Measurements from ENCODE around the gene PEX16. TPM values are rescaled to one million over a fixed set of nuclear protein-coding genes. Genes with fewer than 3 reads are reported as not detected.
A peak's percentile ranks its signal among the peaks of the same experiment; 100 is the strongest.
"Not testable (repeated sequence)": the region's sequence is repeated elsewhere in the genome, so short reads cannot be mapped to it uniquely, and the experiment has no call there.

PEX16 gene
- total RNA-seq, 1 experiment from 2014 or later, result 35.8 TPM

GRCh38 chr11:45901626-45902025 lies 16.1 kb downstream of the PEX16 start:
- BruUV-seq (replicated peaks), result TSS peak; percentile 39
- no peaks in the 10 kb centered on the region for H4K20me1 ChIP-seq (ENCODE audit: insufficient read depth)
- H2AFZ ChIP-seq, result no peak overlapping the region
- peaks cover 7% of the 10 kb centered on the region; the same call in 1 of the 2 replicates for H3F3A ChIP-seq (ENCODE audit: insufficient read depth, low read depth)
- intact Hi-C loops (cut with micrococcal nuclease; ENCODE audit: unreplicated experiment), result no loop called here
- H3K9me2 ChIP-seq (ENCODE audit: insufficient read depth), result no peaks in the 10 kb centered on the region
- no peaks in the 10 kb centered on the region for H3K9me3 ChIP-seq (ENCODE audit: insufficient read depth, low read depth)
- H3K4me3 ChIP-seq, result no peak overlapping the region
- H3K4me2 ChIP-seq, result no peak overlapping the region
- H3K27me3 ChIP-seq (ENCODE audit: insufficient read depth, low read depth), result no peaks in the 10 kb centered on the region
- H3K79me2 ChIP-seq (ENCODE audit: low read depth), result no peaks in the 10 kb centered on the region
- DNase-seq, result no peak
- TF ChIP-seq, protein P1, sequence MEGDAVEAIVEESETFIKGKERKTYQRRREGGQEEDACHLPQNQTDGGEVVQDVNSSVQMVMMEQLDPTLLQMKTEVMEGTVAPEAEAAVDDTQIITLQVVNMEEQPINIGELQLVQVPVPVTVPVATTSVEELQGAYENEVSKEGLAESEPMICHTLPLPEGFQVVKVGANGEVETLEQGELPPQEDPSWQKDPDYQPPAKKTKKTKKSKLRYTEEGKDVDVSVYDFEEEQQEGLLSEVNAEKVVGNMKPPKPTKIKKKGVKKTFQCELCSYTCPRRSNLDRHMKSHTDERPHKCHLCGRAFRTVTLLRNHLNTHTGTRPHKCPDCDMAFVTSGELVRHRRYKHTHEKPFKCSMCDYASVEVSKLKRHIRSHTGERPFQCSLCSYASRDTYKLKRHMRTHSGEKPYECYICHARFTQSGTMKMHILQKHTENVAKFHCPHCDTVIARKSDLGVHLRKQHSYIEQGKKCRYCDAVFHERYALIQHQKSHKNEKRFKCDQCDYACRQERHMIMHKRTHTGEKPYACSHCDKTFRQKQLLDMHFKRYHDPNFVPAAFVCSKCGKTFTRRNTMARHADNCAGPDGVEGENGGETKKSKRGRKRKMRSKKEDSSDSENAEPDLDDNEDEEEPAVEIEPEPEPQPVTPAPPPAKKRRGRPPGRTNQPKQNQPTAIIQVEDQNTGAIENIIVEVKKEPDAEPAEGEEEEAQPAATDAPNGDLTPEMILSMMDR (conservative IDR thresholded peaks at IDR 0.05), result no peak
- TF ChIP-seq EZH2 (IDR thresholded peaks at IDR 0.05; ENCODE audit: low read depth), result no peak
- no peaks in the 10 kb centered on the region for H3K36me3 ChIP-seq (ENCODE audit: low read depth)
- peaks cover 13% of the 10 kb centered on the region for H3K4me1 ChIP-seq (replicated peaks; ENCODE audit: insufficient read depth)
- no peak overlapping the region for H3K27ac ChIP-seq
- CTCF ChIA-PET, result no interaction called here
- POLR2A ChIA-PET (ENCODE audit: unreplicated experiment), result no interaction called here

GRCh38 chr11:45900916-45901617 lies 16.6 kb downstream of the PEX16 start:
- no peak overlapping the region for H2AFZ ChIP-seq
- ChIA-PET CTCF (interaction anchor here (0.9 kb wide), 1 partner anchor 468 kb away, joined by 3 read pairs; no protein-coding TSS in a partner anchor), POLR2A (ENCODE audit: unreplicated experiment) (no interaction called here)
- peaks cover 7% of the 10 kb centered on the region; the same call in 1 of the 2 replicates for H3F3A ChIP-seq (ENCODE audit: insufficient read depth, low read depth)
- peak overlapping the region; percentile 60; the same call in 1 of the 2 replicates for H3K4me3 ChIP-seq
- no peaks in the 10 kb centered on the region for H3K36me3 ChIP-seq (ENCODE audit: low read depth)
- no peak for DNase-seq
- H3K4me2 ChIP-seq, result peak overlapping the region; percentile 87
- no peaks in the 10 kb centered on the region for H3K9me3 ChIP-seq (ENCODE audit: insufficient read depth, low read depth)
- TF ChIP-seq EZH2 (IDR thresholded peaks at IDR 0.05; ENCODE audit: low read depth), result no peak
- TF ChIP-seq, protein P1 (conservative IDR thresholded peaks at IDR 0.05), result no peak
- no peaks in the 10 kb centered on the region for H3K9me2 ChIP-seq (ENCODE audit: insufficient read depth)
- H3K4me1 ChIP-seq (replicated peaks; ENCODE audit: insufficient read depth), result peaks cover 13% of the 10 kb centered on the region
- no peaks in the 10 kb centered on the region for H3K27me3 ChIP-seq (ENCODE audit: insufficient read depth, low read depth)
- H4K20me1 ChIP-seq (ENCODE audit: insufficient read depth), result no peaks in the 10 kb centered on the region
- BruUV-seq (replicated peaks), result no TSS peak
- no peak overlapping the region for H3K27ac ChIP-seq
- intact Hi-C loops (cut with micrococcal nuclease; ENCODE audit: unreplicated experiment), result no loop called here
- no peaks in the 10 kb centered on the region for H3K79me2 ChIP-seq (ENCODE audit: low read depth)

DNA sequence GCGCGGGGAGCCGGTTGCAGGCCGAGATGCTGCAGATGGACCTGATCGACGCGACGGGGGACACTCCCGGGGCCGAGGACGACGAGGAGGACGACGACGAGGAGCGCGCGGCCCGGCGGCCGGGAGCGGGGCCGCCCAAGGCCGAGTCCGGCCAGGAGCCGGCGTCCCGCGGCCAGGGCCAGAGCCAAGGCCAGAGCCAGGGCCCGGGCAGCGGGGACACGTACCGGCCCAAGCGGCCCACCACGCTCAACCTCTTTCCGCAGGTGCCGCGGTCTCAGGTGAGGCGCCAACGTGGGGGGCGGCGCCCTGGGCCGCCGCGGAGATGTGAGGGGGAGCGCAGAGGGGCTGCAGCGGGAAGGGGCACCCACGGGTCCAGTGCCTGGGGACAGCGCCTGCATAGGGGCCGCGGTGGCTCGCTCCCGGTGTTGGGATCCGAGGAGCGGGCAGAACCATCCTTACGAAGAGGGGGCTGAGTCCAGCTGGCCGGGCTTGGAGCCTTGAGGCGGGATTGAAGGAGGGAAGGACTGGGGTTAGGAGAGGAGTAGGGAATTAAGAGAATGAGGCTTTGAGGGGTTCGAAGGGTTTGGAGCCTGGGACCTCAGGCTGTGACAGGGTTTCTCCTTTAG lies 17.4 kb downstream of the PEX16 start:
- DNase-seq; POLR2A ChIA-PET (ENCODE audit: unreplicated experiment); BruUV-seq (replicated peaks); H3K79me2 ChIP-seq (ENCODE audit: low read depth); H3K36me3 ChIP-seq (ENCODE audit: low read depth); intact Hi-C loops (cut with micrococcal nuclease; ENCODE audit: unreplicated experiment); H3K9me3 ChIP-seq (ENCODE audit: insufficient read depth, low read depth); H3K9me2 ChIP-seq (ENCODE audit: insufficient read depth); H3K27me3 ChIP-seq (ENCODE audit: insufficient read depth, low read depth); H3K27ac ChIP-seq; H3F3A ChIP-seq (ENCODE audit: insufficient read depth, low read depth); H4K20me1 ChIP-seq (ENCODE audit: insufficient read depth): not testable (repeated sequence)
- Histone ChIP-seq H2AFZ (peak overlapping the region; percentile 81), H3K4me1 (replicated peaks; ENCODE audit: insufficient read depth) (peaks cover 13% of the 10 kb centered on the region), H3K4me3 (peak overlapping the region; percentile 60), H3K4me2 (peak overlapping the region; percentile 87)
- CTCF ChIA-PET, result interaction anchor here (0.9 kb wide), 1 partner anchor 468 kb away, joined by 3 read pairs; no protein-coding TSS in a partner anchor

Data from PC-9 (cell line).